K562 (cell line): ENCODE data around the gene IL1R1. TPM values are rescaled to one million over a fixed set of nuclear protein-coding genes. Genes with fewer than 3 reads are reported as not detected.

Experiments used
- ATAC-seq: fragments of 200-7000 bp; cut with Tn5 transposase; 3 replicates; pipeline ENCODE4 v1.9.1; 2020; ENCODE audit warnings: moderate library complexity
- BruUV-seq: library from RNA; stranded (reverse); fragments of 400-500 nt; replicated peaks from 2 replicates; lab custom pipeline; 2021; lab: Mats Ljungman, UMichigan
- CTCF ChIA-PET: fragments of 300-600 bp; formaldehyde crosslinking; extraction: SDS; loops from one replicate; lab custom pipeline; 2021; ENCODE audit warnings: low intra/inter-chr PET ratio; lab: Yijun Ruan, JAX
- POLR2A ChIA-PET: fragments of 300-600, 350-650 bp; sonication (Branson Sonifier 250); formaldehyde crosslinking; extraction: SDS; loops from one replicate; lab custom pipeline; 2021; ENCODE audit warnings: antibody characterized with exemption, inconsistent platforms; lab: Yijun Ruan, JAX
- DNase-seq, 4 experiments: peaks; one replicate each; pipeline versions ENCODE4 v3.0.0 to v3.0.0-alpha.2; 2011 to 2018; ENCODE audit warnings: low spot score in 3 of 4, mixed read lengths in 3 of 4; ENCODE audit errors: extremely low read depth in 1 of 4
- FAIRE-seq: peaks from 2 replicates; lab custom pipeline; 2011; peaks lifted over from hg19 to GRCh38; lab: Jason Lieb, UNC
- H2AFZ ChIP-seq: 2 replicates; pipeline ENCODE4 v1.6.0; 2011; ENCODE audit warnings: low read depth, low read length, control low read depth, inconsistent platforms
- H3K27ac ChIP-seq: fragments of 200-600 bp; 3 replicates; pipeline ENCODE4 v1.8.0; 2011; ENCODE audit warnings: low read depth, mild to moderate bottlenecking, control low read depth, inconsistent platforms, low read length, moderate library complexity, mixed read lengths; ENCODE audit errors: extremely low read depth
- H3K27me3 ChIP-seq, 2 experiments: fragments of 300-600 bp in 1 of 2; 2 replicates in 1 of 2; 3 replicates in 1 of 2; pipeline versions ENCODE4 v1.6.0 to v1.8.0; 2011; ENCODE audit warnings: inconsistent platforms in 2 of 2, low read length in 2 of 2, mild to moderate bottlenecking in 1 of 2, mixed read lengths in 1 of 2, moderate library complexity in 1 of 2; ENCODE audit not compliant: control insufficient read depth in 2 of 2, insufficient read depth in 2 of 2
- H3K36me3 ChIP-seq: fragments of 300-600 bp; 3 replicates; pipeline ENCODE4 v1.8.0; 2011; ENCODE audit warnings: mild to moderate bottlenecking, low read length, inconsistent platforms; ENCODE audit not compliant: control insufficient read depth, insufficient read depth
- H3K4me1 ChIP-seq, 2 experiments: fragments of 200-600 bp in 1 of 2; replicated peaks in 1 of 2; 2 replicates in 1 of 2; 3 replicates in 1 of 2; pipeline versions ENCODE4 v1.5.1 to v1.8.0; 2011; ENCODE audit warnings: inconsistent platforms in 2 of 2, low read length in 2 of 2, mild to moderate bottlenecking in 1 of 2, mixed read lengths in 1 of 2, moderate library complexity in 1 of 2; ENCODE audit not compliant: control insufficient read depth in 2 of 2, insufficient read depth in 2 of 2
- H3K4me2 ChIP-seq: 2 replicates; pipeline ENCODE4 v1.6.1; 2011; ENCODE audit warnings: low read length, control low read depth, inconsistent platforms, mixed read lengths; ENCODE audit not compliant: insufficient read depth
- H3K4me3 ChIP-seq: fragments of 200-600 bp; sonication (generic), shearing (Covaris generic); 2 replicates; pipeline ENCODE4 v1.5.1; 2016; ENCODE audit warnings: control low read depth, inconsistent platforms
- H3K79me2 ChIP-seq: fragments of 200-600 bp; 3 replicates; pipeline ENCODE4 v1.8.0; 2011; ENCODE audit warnings: low read length, inconsistent platforms; ENCODE audit not compliant: control insufficient read depth, insufficient read depth
- H3K9ac ChIP-seq, 2 experiments: 2 replicates each; pipeline versions ENCODE4 v1.6.0 to v1.6.1; 2011; ENCODE audit warnings: low read depth in 2 of 2, low read length in 2 of 2, control low read depth in 1 of 2, inconsistent platforms in 1 of 2, mild to moderate bottlenecking in 1 of 2, mixed read lengths in 1 of 2; ENCODE audit not compliant: insufficient read depth in 1 of 2
- H3K9me1 ChIP-seq: one replicate; pipeline ENCODE4 v1.6.0; 2011; ENCODE audit warnings: inconsistent platforms, mild to moderate bottlenecking, low read length, moderate library complexity; ENCODE audit not compliant: control insufficient read depth, insufficient read depth
- H3K9me3 ChIP-seq: replicated peaks from 2 replicates; pipeline ENCODE4 v1.5.1; 2011; ENCODE audit warnings: low read depth, low read length, inconsistent platforms; ENCODE audit not compliant: control insufficient read depth, insufficient read depth
- H4K20me1 ChIP-seq: replicated peaks from 2 replicates; pipeline ENCODE4 v1.6.1; 2011; ENCODE audit warnings: low read length, inconsistent platforms, mixed read lengths; ENCODE audit not compliant: control insufficient read depth, insufficient read depth
- ARID2 ChIP-seq: fragments of 450-650 bp; IDR thresholded peaks from 2 replicates; pipeline ENCODE4 v1.6.1; 2017; ENCODE audit warnings: antibody characterized with exemption, mild to moderate bottlenecking
- TRIM24 ChIP-seq, 2 experiments: fragments of 450-650 bp; IDR thresholded peaks; 2 replicates each; pipeline ENCODE4 v1.6.1; 2016
- ZNF3 ChIP-seq: fragments of 250-450 bp; sonication (Bioruptor Pico); IDR thresholded peaks from 2 replicates; pipeline ENCODE4 v1.5.0; 2021; ENCODE audit warnings: mild to moderate bottlenecking, moderate library complexity
- ZNF764 ChIP-seq: fragments of 250-450 bp; sonication (Bioruptor Pico); IDR thresholded peaks from 2 replicates; pipeline ENCODE4 v1.4.0; 2020; ENCODE audit warnings: low read depth, mild to moderate bottlenecking, moderate library complexity
- WGBS: fragments of 100-300 bp; shearing (Covaris generic); methylation state at CpG from one replicate; pipeline ENCODE4 v1.1.6; 2016; ENCODE audit warnings: low coverage, mixed read lengths; ENCODE audit not compliant: insufficient coverage; ENCODE audit errors: missing lambda C conversion rate; 5-methylcytosine and 5-hydroxymethylcytosine counted together
- in situ Hi-C: fragments of 300-500 bp; cut with MboI; formaldehyde crosslinking; loops from 4 replicates; pipeline ENCODE4 v1.15.0; 2018; ENCODE audit warnings: inconsistent platforms, mixed read lengths
- intact Hi-C: fragments of 100-400 bp; cut with micrococcal nuclease; formaldehyde crosslinking; loops from 2 replicates; pipeline ENCODE4 v1.14.2; 2022
- polyA plus RNA-seq, 8 experiments: library from polyadenylated mRNA; depleted of rRNA in 4 of 8; stranded (reverse) in 5 of 8; unstranded in 3 of 8; fragments of >200 nt; fragmentation: Nextera tagmentation in 2 of 8; fragmentation: Illumina TruSeq in 1 of 8; extraction: Ambion mirVana in 2 of 8; extraction: Trizol in 1 of 8; gene quantifications; 2 replicates each; pipeline versions ENCODE4 v1.2.1 to v1.2.3, GENCODE V29; 2011 to 2014; ENCODE audit warnings: inconsistent platforms in 1 of 8, missing spikeins in 1 of 8
- total RNA-seq, 7 experiments: library from RNA; depleted of rRNA in 6 of 7; stranded (reverse); fragments of >200 nt in 6 of 7; fragmentation: Illumina TruSeq in 2 of 7; extraction: Trizol in 2 of 7; gene quantifications; 2 replicates each; pipeline versions ENCODE4 v1.2.1 to v1.2.3, GENCODE V29; 2011 to 2021; ENCODE audit warnings: low replicate concordance in 1 of 7
- TF ChIP-seq, protein P1 (sequence below): sonication (generic); IDR thresholded peaks from 2 replicates; pipeline ENCODE4 v1.6.1; 2016

The IL1R1 gene
- total and polyA plus RNA-seq, 9 of the 15 experiments (the other 6 are each of a cell fraction or from before 2014, with no cell fraction given) = 0.81 to 3.9 (median 1.6) TPM

DNA sequence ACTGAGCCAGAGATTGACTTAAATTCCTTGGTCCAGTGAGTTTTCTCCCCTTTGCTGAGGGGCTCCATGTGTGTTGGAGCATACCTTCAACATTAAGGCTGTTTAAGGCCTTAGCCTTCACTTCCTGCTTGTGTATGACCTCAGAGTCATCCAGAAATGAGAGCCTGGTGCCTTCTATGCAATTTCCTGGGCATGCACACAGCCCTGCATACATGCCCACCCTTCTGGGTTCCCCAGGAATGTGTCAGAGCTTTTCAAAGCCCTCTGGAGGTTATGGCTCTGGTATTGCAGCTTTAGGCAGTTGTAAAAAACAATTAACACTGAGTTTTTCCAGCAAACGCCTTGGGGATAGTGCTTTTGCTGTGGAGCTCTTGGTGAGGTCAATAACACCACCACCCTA, 16.7 kb downstream of the IL1R1 start:
- Histone ChIP-seq H3K9me1 (no peaks in the 10 kb centered on the region), H3K9ac (no peak overlapping the region), H3K36me3 (no peaks in the 10 kb centered on the region), H3K9me3 (no peaks in the 10 kb centered on the region), H3K4me3 (no peak overlapping the region), H4K20me1 (no peaks in the 10 kb centered on the region; the same call in 1 of the 2 replicates), H3K79me2 (no peaks in the 10 kb centered on the region), H2AFZ (no peak overlapping the region), H3K4me2 (no peak overlapping the region), H3K27me3 (no peaks in the 10 kb centered on the region), H3K4me1 (no peaks in the 10 kb centered on the region), H3K27ac (no peak overlapping the region)
- ChIA-PET POLR2A (interaction anchor here (1.0 to 1.6 kb wide), 2 partner anchors 10 to 18 kb away, joined by 3 read pairs; no protein-coding TSS in a partner anchor), CTCF (no interaction called here)
- TF ChIP-seq ZNF3 (no peak), TRIM24 (IDR thresholded peaks at IDR 0.05) (no peak), ARID2 (no peak), ZNF764 (CRISPR knock-in tag) (no peak)
- TF ChIP-seq, protein P1, sequence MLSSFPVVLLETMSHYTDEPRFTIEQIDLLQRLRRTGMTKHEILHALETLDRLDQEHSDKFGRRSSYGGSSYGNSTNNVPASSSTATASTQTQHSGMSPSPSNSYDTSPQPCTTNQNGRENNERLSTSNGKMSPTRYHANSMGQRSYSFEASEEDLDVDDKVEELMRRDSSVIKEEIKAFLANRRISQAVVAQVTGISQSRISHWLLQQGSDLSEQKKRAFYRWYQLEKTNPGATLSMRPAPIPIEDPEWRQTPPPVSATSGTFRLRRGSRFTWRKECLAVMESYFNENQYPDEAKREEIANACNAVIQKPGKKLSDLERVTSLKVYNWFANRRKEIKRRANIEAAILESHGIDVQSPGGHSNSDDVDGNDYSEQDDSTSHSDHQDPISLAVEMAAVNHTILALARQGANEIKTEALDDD = no peak
- in situ Hi-C loops (loop anchor here (5.0 kb wide), 1 partner anchor 137 kb away; no protein-coding TSS in a partner anchor), intact Hi-C loops (no loop called here)
- ATAC-seq (no peak), DNase-seq (no peak), FAIRE-seq (no peak)
- 0% methylated on average over 1 of the region's 1 CpG for WGBS
- no TSS peak for BruUV-seq
